Activated B cell treated with CpG ODN at 0.5 μM for 24 hours (primary cell): Measurements from ENCODE around the gene ACBD5. TPM values are rescaled to one million over a fixed set of nuclear protein-coding genes. Genes with fewer than 3 reads are reported as not detected.

Experiments used
- ATAC-seq: fragments of 200-7000 bp; cut with Tn5 transposase; one replicate; pipeline ENCODE4 v1.10.0; 2021; ENCODE audit warnings: low read depth, mild to moderate bottlenecking, moderate library complexity
- CTCF ChIA-PET: fragments of 350-600 bp; sonication (Branson Sonifier 250); formaldehyde crosslinking; loops from one replicate; lab custom pipeline; 2021; ENCODE audit warnings: antibody characterized with exemption; lab: Charles Lee
- POLR2A ChIA-PET: fragments of 350-600 bp; sonication (Branson Sonifier 250); formaldehyde crosslinking; loops from one replicate; lab custom pipeline; 2021; ENCODE audit warnings: antibody characterized with exemption; lab: Charles Lee
- DNase-seq: peaks from one replicate; pipeline ENCODE4 v3.0.0; 2022
- H3K27ac Mint-ChIP-seq: one replicate; pipeline ENCODE4 v1.8.0; 2020; ENCODE audit warnings: mixed read lengths
- H3K27me3 Mint-ChIP-seq: one replicate; pipeline ENCODE4 v1.8.0; 2021; ENCODE audit warnings: mixed read lengths
- H3K36me3 Mint-ChIP-seq: one replicate; pipeline ENCODE4 v1.8.0; 2021; ENCODE audit warnings: low read depth, mixed read lengths
- H3K4me1 Mint-ChIP-seq: one replicate; pipeline ENCODE4 v1.8.0; 2021; ENCODE audit warnings: mixed read lengths
- H3K4me3 Mint-ChIP-seq: one replicate; pipeline ENCODE4 v1.8.0; 2020; ENCODE audit warnings: mild to moderate bottlenecking, mixed read lengths
- H3K9me3 Mint-ChIP-seq: one replicate; pipeline ENCODE4 v1.8.0; 2020; ENCODE audit warnings: mixed read lengths
- intact Hi-C: fragments of 100-400 bp; cut with micrococcal nuclease; formaldehyde crosslinking; loops from one replicate; pipeline ENCODE4 v1.15.1; 2024
- total RNA-seq: library from RNA; stranded (reverse); gene quantifications from 2 replicates; pipeline ENCODE4 v1.2.3, GENCODE V29; 2022
- TF ChIP-seq, protein P1 (sequence below): fragments of 200-600 bp; IDR thresholded peaks from one replicate; pipeline ENCODE4 v1.8.0; 2022; ENCODE audit warnings: antibody characterized with exemption, mild to moderate bottlenecking

Gene ACBD5
- total RNA-seq, 1 donor from 2014 or later = 19.8 TPM

DNA sequence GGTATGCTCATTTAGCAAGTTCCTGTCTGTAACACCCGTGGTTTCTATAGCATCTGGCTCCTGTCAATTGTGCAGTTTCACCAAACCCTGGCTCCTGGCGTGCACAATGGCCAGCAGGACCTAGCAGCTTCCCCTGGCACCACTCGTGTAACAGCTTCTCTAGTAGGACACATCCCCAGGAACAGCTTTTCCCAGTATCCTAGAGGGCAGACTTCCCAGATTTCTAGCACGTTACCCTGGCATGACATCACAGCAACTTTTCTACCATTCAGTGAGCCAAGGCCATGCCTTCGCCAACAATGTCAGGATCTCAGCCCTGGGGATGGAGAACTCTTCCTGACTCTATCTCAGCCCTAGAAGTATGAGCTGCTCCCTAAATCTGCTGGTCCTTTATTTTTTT is 92.9 kb downstream of the ACBD5 start:
- DNase-seq (no peak), ATAC-seq (no peak)
- intact Hi-C loops = no loop called here
- TF ChIP-seq, protein P1, sequence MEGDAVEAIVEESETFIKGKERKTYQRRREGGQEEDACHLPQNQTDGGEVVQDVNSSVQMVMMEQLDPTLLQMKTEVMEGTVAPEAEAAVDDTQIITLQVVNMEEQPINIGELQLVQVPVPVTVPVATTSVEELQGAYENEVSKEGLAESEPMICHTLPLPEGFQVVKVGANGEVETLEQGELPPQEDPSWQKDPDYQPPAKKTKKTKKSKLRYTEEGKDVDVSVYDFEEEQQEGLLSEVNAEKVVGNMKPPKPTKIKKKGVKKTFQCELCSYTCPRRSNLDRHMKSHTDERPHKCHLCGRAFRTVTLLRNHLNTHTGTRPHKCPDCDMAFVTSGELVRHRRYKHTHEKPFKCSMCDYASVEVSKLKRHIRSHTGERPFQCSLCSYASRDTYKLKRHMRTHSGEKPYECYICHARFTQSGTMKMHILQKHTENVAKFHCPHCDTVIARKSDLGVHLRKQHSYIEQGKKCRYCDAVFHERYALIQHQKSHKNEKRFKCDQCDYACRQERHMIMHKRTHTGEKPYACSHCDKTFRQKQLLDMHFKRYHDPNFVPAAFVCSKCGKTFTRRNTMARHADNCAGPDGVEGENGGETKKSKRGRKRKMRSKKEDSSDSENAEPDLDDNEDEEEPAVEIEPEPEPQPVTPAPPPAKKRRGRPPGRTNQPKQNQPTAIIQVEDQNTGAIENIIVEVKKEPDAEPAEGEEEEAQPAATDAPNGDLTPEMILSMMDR = no peak
- ChIA-PET POLR2A (no interaction called here), CTCF (no interaction called here)
- Mint-ChIP-seq H3K4me1 (peaks cover 15% of the 10 kb centered on the region), H3K4me3 (no peak overlapping the region), H3K27ac (no peak overlapping the region), H3K9me3 (no peaks in the 10 kb centered on the region), H3K36me3 (peaks cover 80% of the 10 kb centered on the region), H3K27me3 (no peaks in the 10 kb centered on the region)

DNA sequence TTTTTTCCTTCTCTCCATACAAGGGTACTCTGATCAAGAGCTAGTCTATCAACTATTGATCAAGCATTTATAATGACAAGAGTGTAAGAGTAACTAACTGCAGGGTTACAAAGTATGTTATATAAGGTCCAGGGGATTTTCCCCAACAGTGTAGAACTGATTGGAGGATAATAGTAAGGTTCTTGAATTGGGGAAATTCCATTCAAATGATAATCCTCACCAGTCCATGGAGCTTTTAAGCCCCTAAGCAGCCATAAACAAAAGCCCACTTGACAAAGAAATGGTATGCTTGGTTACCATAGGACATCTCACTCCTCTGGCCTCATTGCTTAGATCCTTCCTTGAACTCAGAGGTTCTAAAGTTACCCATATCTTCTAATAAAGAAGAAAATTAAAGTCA is 94.7 kb downstream of the ACBD5 start:
- Mint-ChIP-seq H3K27ac (no peak overlapping the region), H3K27me3 (no peaks in the 10 kb centered on the region), H3K9me3 (no peaks in the 10 kb centered on the region), H3K4me3 (no peak overlapping the region), H3K36me3 (peaks cover 80% of the 10 kb centered on the region), H3K4me1 (peaks cover 7% of the 10 kb centered on the region)
- CTCF ChIA-PET = interaction anchor here (1.6 kb wide), 1 partner anchor 8 kb away, joined by 3 read pairs; the partner anchor contains the start of gene YME1L1
- intact Hi-C loops = no loop called here
- TF ChIP-seq, protein P1 = no peak
- ATAC-seq (no peak), DNase-seq (no peak)
- POLR2A ChIA-PET = interaction anchor here (1.4 kb wide), 1 partner anchor 8 kb away, joined by 17 read pairs; the partner anchor contains the start of gene YME1L1

Other genes with a start within 250 kb of the ACBD5 start
- 6.0 and 7.7 TPM in 2 replicates for gene ANKRD26, start 140.3 kb downstream of the ACBD5 start, total RNA-seq
- 85.6 and 92.4 TPM in 2 replicates for gene YME1L1, start 86.4 kb downstream of the ACBD5 start, total RNA-seq
- gene MASTL, start 85.4 kb downstream of the ACBD5 start, total RNA-seq = 11.2 and 12.4 TPM in 2 replicates